Measurements from ENCODE around the gene LAMC1. TPM values are rescaled to one million over a fixed set of nuclear protein-coding genes. Genes with fewer than 3 reads are reported as not detected.

LAMC1 gene
- total and polyA plus RNA-seq, 12 donors, result 22.1 to 160 (median 115) TPM

GRCh38 chr1:183166454-183166853 lies 143.2 kb downstream of the LAMC1 start:
- Histone ChIP-seq H3K36me3 (no peaks in the 10 kb centered on the region), H3K4me3 (no peak overlapping the region), H3K9me3 (no peaks in the 10 kb centered on the region), H3K4me1 (no peaks in the 10 kb centered on the region), H3K27ac (no peak overlapping the region), H3K27me3 (no peaks in the 10 kb centered on the region)
- no peak for ATAC-seq
- DNase-seq, result no peak
- no peak for TF ChIP-seq CTCF (IDR thresholded peaks at IDR 0.05)
- WGBS, 2 donors, result 100% methylated on average over 2 of the region's 2 CpGs
- intact Hi-C loops (cut with DNase I), result no loop called here

DNA sequence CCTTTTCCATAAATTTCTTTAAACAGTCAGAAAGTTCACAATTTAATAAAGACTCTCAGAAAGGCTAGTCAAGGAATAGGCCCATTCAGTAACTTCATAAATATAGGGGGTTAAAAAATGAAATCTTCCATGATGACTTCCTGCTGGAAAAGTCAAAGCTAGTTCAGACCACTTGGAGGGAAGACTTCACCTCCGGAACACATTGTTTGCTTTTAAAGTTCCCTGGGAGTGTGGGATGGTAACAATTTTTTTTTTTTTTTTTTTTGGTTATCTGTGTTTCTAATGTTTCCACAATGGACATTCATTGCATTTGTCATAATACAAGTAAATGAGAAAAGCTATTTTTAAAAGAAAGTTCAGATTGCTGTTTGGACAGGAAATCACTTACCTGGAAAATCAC lies 144.5 kb downstream of the LAMC1 start:
- H3K36me3 ChIP-seq, result no peaks in the 10 kb centered on the region
- H3K9me3 ChIP-seq, result no peaks in the 10 kb centered on the region
- intact Hi-C loops (cut with DNase I), result no loop called here
- 62 to 67% methylated on average over 1 of the region's 1 CpG for WGBS, 2 donors
- ATAC-seq (no peak), DNase-seq (no peak)
- no peak overlapping the region for H3K4me3 ChIP-seq
- H3K27me3 ChIP-seq, result no peaks in the 10 kb centered on the region
- H3K4me1 ChIP-seq, result no peaks in the 10 kb centered on the region
- no peak overlapping the region for H3K27ac ChIP-seq
- TF ChIP-seq CTCF (IDR thresholded peaks at IDR 0.05), result no peak

DNA sequence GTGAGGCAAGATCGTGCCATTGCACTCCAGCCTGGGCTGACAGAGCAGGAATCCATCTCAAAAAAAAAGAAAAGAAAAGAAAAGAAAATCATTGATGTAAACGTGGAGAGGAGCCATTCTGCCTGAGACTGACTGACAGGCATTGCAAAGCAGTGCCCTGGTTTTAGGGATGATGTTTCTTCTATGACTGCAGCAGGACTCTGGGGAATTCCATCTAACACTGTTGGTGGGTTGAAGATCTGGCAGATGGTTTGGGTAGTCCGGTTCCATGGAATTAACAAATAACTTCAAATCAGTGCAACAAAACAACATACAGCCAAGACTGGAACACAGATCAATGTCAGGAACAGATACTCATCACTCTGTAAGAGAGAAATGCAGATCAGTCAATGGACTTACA lies 145.1 kb downstream of the LAMC1 start:
- Histone ChIP-seq H3K27ac (no peak overlapping the region), H3K4me1 (no peaks in the 10 kb centered on the region), H3K9me3 (no peaks in the 10 kb centered on the region), H3K36me3 (no peaks in the 10 kb centered on the region), H3K4me3 (no peak overlapping the region), H3K27me3 (no peaks in the 10 kb centered on the region)
- DNase-seq, result no peak
- WGBS, 2 donors, result 76 to 82% methylated on average over 3 of the region's 3 CpGs
- TF ChIP-seq CTCF (IDR thresholded peaks at IDR 0.05), result no peak
- ATAC-seq, result no peak
- intact Hi-C loops (cut with DNase I), result no loop called here

DNA sequence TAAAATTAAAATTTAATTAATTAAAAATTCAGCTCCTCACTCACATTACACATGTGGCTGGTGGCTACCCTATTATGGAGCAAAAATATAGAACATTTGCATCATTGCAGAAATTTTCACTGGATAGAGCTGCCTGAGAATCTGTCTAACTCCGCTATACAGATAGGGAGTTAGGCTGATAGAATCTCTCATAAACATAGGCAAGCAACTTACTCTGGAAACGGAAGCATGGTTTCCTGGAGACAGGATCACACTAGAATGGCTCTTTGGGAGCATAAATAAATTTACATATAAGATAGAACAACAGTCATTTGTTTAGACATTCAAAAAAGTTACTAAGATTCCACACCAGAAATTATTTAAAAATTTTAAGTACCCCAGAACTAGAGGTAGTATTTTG lies 150.6 kb downstream of the LAMC1 start:
- H3K9me3 ChIP-seq, result no peaks in the 10 kb centered on the region
- no peak overlapping the region for H3K27ac ChIP-seq
- H3K4me1 ChIP-seq, result peaks cover 0 to 16% (median 3%) of the 10 kb centered on the region in 9 donors
- intact Hi-C loops (cut with DNase I), result no loop called here
- H3K4me3 ChIP-seq, result no peak overlapping the region
- ATAC-seq, result no peak
- 58 to 60% methylated on average over 2 of the region's 2 CpGs for WGBS, 2 donors
- no peaks in the 10 kb centered on the region for H3K27me3 ChIP-seq
- H3K36me3 ChIP-seq, result no peaks in the 10 kb centered on the region
- TF ChIP-seq CTCF (IDR thresholded peaks at IDR 0.05), result no peak
- DNase-seq, result no peak

GRCh38 chr1:183175631-183176030 lies 152.4 kb downstream of the LAMC1 start:
- intact Hi-C loops (cut with DNase I), result no loop called here
- WGBS, 2 donors, result 59 to 74% methylated on average over 1 of the region's 1 CpG
- Histone ChIP-seq H3K9me3 (no peaks in the 10 kb centered on the region), H3K4me3 (no peak overlapping the region), H3K27me3 (no peaks in the 10 kb centered on the region), H3K36me3 (no peaks in the 10 kb centered on the region), H3K27ac (no peak overlapping the region), H3K4me1 (peaks cover 0 to 34% (median 21%) of the 10 kb centered on the region in 9 donors)
- TF ChIP-seq CTCF (IDR thresholded peaks at IDR 0.05), result no peak
- DNase-seq (no peak), ATAC-seq (peak in 1 of 8 donors; percentile 44)
